ENCODE measurements around the gene OR1S1. TPM values are rescaled to one million over a fixed set of nuclear protein-coding genes. Genes with fewer than 3 reads are reported as not detected.

The OR1S1 gene
- total RNA-seq, 1 donor from 2014 or later, result not detected

Other genes with a start within 250 kb of the OR1S1 start
- not detected for gene OR9Q1, start 188.8 kb upstream of the OR1S1 start, total RNA-seq
- gene OR6Q1, start 181.8 kb upstream of the OR1S1 start, total RNA-seq, result not detected
- not detected for gene OR9I1, start 87.2 kb upstream of the OR1S1 start, total RNA-seq
- gene OR9Q2, start 23.6 kb upstream of the OR1S1 start, total RNA-seq, result not detected
- not detected for gene OR1S2, start 8.6 kb upstream of the OR1S1 start, total RNA-seq
- gene OR10Q1, start 16.2 kb downstream of the OR1S1 start, total RNA-seq, result not detected
- gene OR10W1, start 55.5 kb downstream of the OR1S1 start, total RNA-seq, result not detected
- not detected for gene OR5B17, start 146.3 kb downstream of the OR1S1 start, total RNA-seq
- not detected for gene OR5B3, start 194.2 kb downstream of the OR1S1 start, total RNA-seq
- not detected for gene OR5B2, start 215.4 kb downstream of the OR1S1 start, total RNA-seq
- gene OR5B12, start 229.5 kb downstream of the OR1S1 start, total RNA-seq, result not detected